D721Med (cell line): ENCODE measurements around the gene DDX55.

ENCODE experiments used
- DNase-seq: peaks from one replicate; pipeline ENCODE4 v3.0.0; 2011; ENCODE audit warnings: low spot score; ENCODE audit not compliant: insufficient read length
- FAIRE-seq: peaks from 2 replicates; lab custom pipeline; 2011; peaks lifted over from hg19 to GRCh38; lab: Jason Lieb, UNC
- TF ChIP-seq, protein P1 (sequence below): IDR thresholded peaks from 2 replicates; pipeline ENCODE4 v1.5.1; 2012; ENCODE audit warnings: mild to moderate bottlenecking, control low read depth; ENCODE audit not compliant: insufficient read depth; ENCODE audit errors: missing control alignments

The DDX55 gene

GRCh38 chr12:123643911-123644310, 42.0 kb downstream of the DDX55 start:
- TF ChIP-seq, protein P1, sequence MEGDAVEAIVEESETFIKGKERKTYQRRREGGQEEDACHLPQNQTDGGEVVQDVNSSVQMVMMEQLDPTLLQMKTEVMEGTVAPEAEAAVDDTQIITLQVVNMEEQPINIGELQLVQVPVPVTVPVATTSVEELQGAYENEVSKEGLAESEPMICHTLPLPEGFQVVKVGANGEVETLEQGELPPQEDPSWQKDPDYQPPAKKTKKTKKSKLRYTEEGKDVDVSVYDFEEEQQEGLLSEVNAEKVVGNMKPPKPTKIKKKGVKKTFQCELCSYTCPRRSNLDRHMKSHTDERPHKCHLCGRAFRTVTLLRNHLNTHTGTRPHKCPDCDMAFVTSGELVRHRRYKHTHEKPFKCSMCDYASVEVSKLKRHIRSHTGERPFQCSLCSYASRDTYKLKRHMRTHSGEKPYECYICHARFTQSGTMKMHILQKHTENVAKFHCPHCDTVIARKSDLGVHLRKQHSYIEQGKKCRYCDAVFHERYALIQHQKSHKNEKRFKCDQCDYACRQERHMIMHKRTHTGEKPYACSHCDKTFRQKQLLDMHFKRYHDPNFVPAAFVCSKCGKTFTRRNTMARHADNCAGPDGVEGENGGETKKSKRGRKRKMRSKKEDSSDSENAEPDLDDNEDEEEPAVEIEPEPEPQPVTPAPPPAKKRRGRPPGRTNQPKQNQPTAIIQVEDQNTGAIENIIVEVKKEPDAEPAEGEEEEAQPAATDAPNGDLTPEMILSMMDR = no peak
- DNase-seq (no peak), FAIRE-seq (no peak)

DNA sequence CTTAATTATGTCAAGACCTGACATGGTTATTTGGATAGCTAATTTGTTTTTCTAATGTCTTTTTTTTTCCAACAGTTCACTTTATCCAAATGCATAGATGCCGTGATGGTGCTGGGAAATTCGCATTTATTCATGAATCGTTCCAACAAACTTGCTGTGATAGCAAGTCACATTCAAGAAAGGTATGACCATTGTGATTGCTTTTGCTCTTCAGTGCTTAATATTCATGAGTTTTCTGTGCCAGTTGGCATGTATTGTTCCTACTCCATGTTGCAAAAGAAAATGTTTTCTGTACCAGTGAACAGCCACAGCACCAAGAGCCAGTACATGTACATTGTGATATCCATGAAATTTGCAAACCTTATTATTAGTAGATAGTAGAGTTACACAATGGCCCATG, 43.5 kb downstream of the DDX55 start:
- DNase-seq = no peak
- FAIRE-seq = no peak
- TF ChIP-seq, protein P1 = no peak

DNA sequence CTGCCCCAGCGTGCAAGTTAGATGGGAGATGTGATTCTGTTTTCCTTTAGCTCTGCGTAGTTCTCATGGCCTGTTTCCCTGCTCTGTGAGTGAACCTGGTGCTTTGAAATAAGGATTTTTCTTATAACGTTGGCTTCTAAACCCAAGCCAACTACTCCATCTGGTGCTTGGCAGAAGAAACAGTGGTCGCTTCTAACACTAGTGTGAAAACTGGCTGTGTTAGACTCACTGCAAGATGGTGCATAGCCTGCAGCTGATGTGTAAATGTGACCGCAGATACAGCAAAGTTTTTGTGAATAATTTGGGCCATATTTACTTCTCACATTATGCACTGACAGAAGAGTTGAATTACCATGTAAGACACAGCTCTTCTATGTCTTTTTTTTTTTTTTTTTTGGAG, 44.0 kb downstream of the DDX55 start:
- no peak for DNase-seq
- TF ChIP-seq, protein P1 = no peak
- no peak for FAIRE-seq

- TF ChIP-seq, protein P1 = no peak
- DNase-seq (no peak), FAIRE-seq (no peak)
These were observed 46.5 kb downstream of the DDX55 start for GRCh38 chr12:123648401-123648800.

DNA sequence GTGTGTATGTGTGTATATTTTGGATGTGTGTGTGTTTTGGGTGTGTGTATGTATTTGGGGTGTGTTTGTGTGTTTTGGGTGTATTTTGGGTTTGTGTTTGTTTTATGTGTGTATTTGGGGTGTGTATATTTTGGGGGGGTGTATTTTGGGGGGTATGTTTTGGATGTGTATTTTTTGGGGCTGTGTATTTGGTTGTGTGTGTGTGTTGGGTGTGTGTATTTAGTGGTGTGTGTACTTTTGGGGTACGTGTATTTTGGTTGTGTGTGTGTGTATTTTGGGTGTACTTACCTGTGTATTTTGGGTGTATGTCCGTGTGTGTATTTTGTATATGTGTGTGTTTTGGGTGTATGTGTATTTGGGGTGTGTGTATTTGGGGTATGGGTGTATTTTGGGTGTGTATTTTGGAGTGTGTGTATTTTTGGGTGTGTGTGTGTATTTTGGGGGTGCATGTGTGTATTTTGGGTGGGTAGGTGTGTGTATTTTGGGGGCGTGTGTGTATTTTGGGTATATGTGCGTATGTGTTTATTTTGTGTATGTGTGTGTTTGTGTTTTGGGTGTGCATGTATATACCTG, 52.3 kb downstream of the DDX55 start:
- TF ChIP-seq, protein P1 = no peak

GRCh38 chr12:123655420-123655819, 53.5 kb downstream of the DDX55 start:
- FAIRE-seq (no peak), DNase-seq (no peak)
- TF ChIP-seq, protein P1 = no peak

More for the DNA sequence above, 52.3 kb downstream of the DDX55 start:
- FAIRE-seq (no peak), DNase-seq (no peak)

DNA sequence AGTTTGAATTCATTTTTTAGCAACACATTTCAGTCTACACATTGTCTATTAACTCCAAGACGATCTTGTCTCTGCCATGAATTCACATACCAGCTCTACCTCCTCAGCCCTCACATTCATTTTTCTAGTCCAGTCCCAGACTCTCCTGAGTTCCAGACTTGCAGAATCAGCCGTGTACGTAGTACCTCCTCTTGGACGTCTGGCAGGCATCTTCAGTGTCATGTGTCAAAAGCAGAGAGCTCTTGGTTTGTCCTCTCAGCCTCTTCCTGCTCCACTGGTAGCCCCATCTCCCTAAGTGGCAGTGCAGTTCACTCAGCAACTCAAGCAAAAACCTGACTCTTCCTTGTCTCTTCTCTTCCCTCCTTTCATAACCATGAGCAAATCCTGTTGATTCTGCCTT, 54.5 kb downstream of the DDX55 start:
- TF ChIP-seq, protein P1 = no peak
- no peak for FAIRE-seq
- DNase-seq = no peak
